ENCODE data around the gene APBB2.

GRCh38 chr4:40938337-40938736 lies 276.0 kb downstream of the APBB2 start:
- TF ChIP-seq RORB (CRISPR knock-in tag; IDR thresholded peaks at IDR 0.05) (no peak), USF1 (CRISPR knock-in tag; IDR thresholded peaks at IDR 0.05) (no peak)
- TF ChIP-seq, protein P1, sequence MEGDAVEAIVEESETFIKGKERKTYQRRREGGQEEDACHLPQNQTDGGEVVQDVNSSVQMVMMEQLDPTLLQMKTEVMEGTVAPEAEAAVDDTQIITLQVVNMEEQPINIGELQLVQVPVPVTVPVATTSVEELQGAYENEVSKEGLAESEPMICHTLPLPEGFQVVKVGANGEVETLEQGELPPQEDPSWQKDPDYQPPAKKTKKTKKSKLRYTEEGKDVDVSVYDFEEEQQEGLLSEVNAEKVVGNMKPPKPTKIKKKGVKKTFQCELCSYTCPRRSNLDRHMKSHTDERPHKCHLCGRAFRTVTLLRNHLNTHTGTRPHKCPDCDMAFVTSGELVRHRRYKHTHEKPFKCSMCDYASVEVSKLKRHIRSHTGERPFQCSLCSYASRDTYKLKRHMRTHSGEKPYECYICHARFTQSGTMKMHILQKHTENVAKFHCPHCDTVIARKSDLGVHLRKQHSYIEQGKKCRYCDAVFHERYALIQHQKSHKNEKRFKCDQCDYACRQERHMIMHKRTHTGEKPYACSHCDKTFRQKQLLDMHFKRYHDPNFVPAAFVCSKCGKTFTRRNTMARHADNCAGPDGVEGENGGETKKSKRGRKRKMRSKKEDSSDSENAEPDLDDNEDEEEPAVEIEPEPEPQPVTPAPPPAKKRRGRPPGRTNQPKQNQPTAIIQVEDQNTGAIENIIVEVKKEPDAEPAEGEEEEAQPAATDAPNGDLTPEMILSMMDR (IDR thresholded peaks at IDR 0.05) = no peak
